K562 (cell line): ENCODE results near the gene GIMAP8. TPM values are rescaled to one million over a fixed set of nuclear protein-coding genes. Genes with fewer than 3 reads are reported as not detected.

Experiments used
- ATF1 ChIP-seq, 2 experiments: fragments of 450-650 bp in 1 of 2; IDR thresholded peaks; 2 replicates each; pipeline ENCODE4 v1.6.1; 2016; ENCODE audit warnings: missing compliant biosample characterization in 1 of 2, missing genetic modification characterization in 1 of 2
- ATF7 ChIP-seq: fragments of 450-650 bp; IDR thresholded peaks from 2 replicates; pipeline ENCODE4 v1.7.1; 2014; ENCODE audit warnings: mild to moderate bottlenecking, moderate library complexity
- EWSR1 ChIP-seq: fragments of 450-650 bp; IDR thresholded peaks from 2 replicates; pipeline ENCODE4 v1.6.1; 2018; ENCODE audit warnings: borderline replicate concordance, mild to moderate bottlenecking, low read depth, moderate library complexity; ENCODE audit not compliant: partially characterized antibody
- IFI16 ChIP-seq: fragments of 250-450 bp; sonication (Bioruptor Pico); IDR thresholded peaks from 2 replicates; pipeline ENCODE4 v2.1.2; 2022; ENCODE audit warnings: mild to moderate bottlenecking, inconsistent platforms
- MCM3 ChIP-seq: fragments of 450-650 bp; IDR thresholded peaks from 2 replicates; pipeline ENCODE4 v1.6.1; 2016
- MIER1 ChIP-seq: fragments of 450-650 bp; IDR thresholded peaks from 2 replicates; pipeline ENCODE4 v1.6.1; 2016; ENCODE audit warnings: antibody characterized with exemption, mild to moderate bottlenecking, low read depth
- NR2F6 ChIP-seq: fragments of 450-650 bp; formaldehyde crosslinking; IDR thresholded peaks from 2 replicates; pipeline ENCODE4 v1.4.0; 2020; ENCODE audit warnings: mild to moderate bottlenecking
- NUFIP1 ChIP-seq: fragments of 450-650 bp; IDR thresholded peaks from 2 replicates; pipeline ENCODE4 v1.6.1; 2018; ENCODE audit not compliant: partially characterized antibody
- PHF20 ChIP-seq: fragments of 450-650 bp; IDR thresholded peaks from 2 replicates; pipeline ENCODE4 v1.6.1; 2018; ENCODE audit not compliant: partially characterized antibody
- RBM14 ChIP-seq: fragments of 200-400 bp; formaldehyde crosslinking; IDR thresholded peaks from 2 replicates; pipeline ENCODE4 v1.6.1; 2018; ENCODE audit warnings: low read depth, mild to moderate bottlenecking, low read length, moderate library complexity, borderline replicate concordance; ENCODE audit not compliant: insufficient read depth
- RUNX1 ChIP-seq: sonication (generic); IDR thresholded peaks from 2 replicates; pipeline ENCODE4 v1.6.1; 2016; ENCODE audit warnings: antibody characterized with exemption, low read depth
- ZNF134 ChIP-seq: fragments of 250-450 bp; sonication (Bioruptor Pico); conservative IDR thresholded peaks from 2 replicates; pipeline ENCODE4 v1.4.0; 2020
- ZNF324 ChIP-seq: fragments of 250-450 bp; sonication (Bioruptor Pico); IDR thresholded peaks from 2 replicates; pipeline ENCODE4 v1.4.0; 2020; ENCODE audit warnings: mild to moderate bottlenecking
- polyA plus RNA-seq, 8 experiments: library from polyadenylated mRNA; depleted of rRNA in 4 of 8; stranded (reverse) in 5 of 8; unstranded in 3 of 8; fragments of >200 nt; fragmentation: Nextera tagmentation in 2 of 8; fragmentation: Illumina TruSeq in 1 of 8; extraction: Ambion mirVana in 2 of 8; extraction: Trizol in 1 of 8; gene quantifications; 2 replicates each; pipeline versions ENCODE4 v1.2.1 to v1.2.3, GENCODE V29; 2011 to 2014; ENCODE audit warnings: inconsistent platforms in 1 of 8, missing spikeins in 1 of 8
- total RNA-seq, 7 experiments: library from RNA; depleted of rRNA in 6 of 7; stranded (reverse); fragments of >200 nt in 6 of 7; fragmentation: Illumina TruSeq in 2 of 7; extraction: Trizol in 2 of 7; gene quantifications; 2 replicates each; pipeline versions ENCODE4 v1.2.1 to v1.2.3, GENCODE V29; 2011 to 2021; ENCODE audit warnings: low replicate concordance in 1 of 7
- TF ChIP-seq, protein P1 (sequence below): sonication (generic); formaldehyde crosslinking; IDR thresholded peaks from 2 replicates; pipeline ENCODE4 v1.8.1; 2022; ENCODE audit warnings: missing genetic modification reagents
- TF ChIP-seq, protein P2 (sequence below): fragments of 450-650 bp; formaldehyde crosslinking; conservative IDR thresholded peaks from 2 replicates; pipeline ENCODE4 v1.4.0; 2022; ENCODE audit warnings: mild to moderate bottlenecking, missing genetic modification characterization
- TF ChIP-seq, protein P3 (sequence below), 3 experiments: fragments of 200-800 bp in 1 of 3; sonication (Bioruptor generic) in 1 of 3; sonication (generic) in 1 of 3; formaldehyde crosslinking in 1 of 3; IDR thresholded peaks; 2 replicates each; pipeline versions ENCODE4 v1.6.1 to v1.8.0; 2016 to 2022; ENCODE audit warnings: mild to moderate bottlenecking in 2 of 3, missing compliant biosample characterization in 2 of 3, missing genetic modification characterization in 2 of 3, missing genetic modification reagents in 1 of 3
- TF ChIP-seq, protein P4 (sequence below): fragments of 250-450 bp; sonication (Bioruptor Pico); IDR thresholded peaks from 2 replicates; pipeline ENCODE4 v1.4.0; 2020; ENCODE audit warnings: mild to moderate bottlenecking, moderate library complexity

GIMAP8 gene
- total and polyA plus RNA-seq, 9 of the 15 experiments (the other 6 are each of a cell fraction or from before 2014, with no cell fraction given), result not detected

DNA sequence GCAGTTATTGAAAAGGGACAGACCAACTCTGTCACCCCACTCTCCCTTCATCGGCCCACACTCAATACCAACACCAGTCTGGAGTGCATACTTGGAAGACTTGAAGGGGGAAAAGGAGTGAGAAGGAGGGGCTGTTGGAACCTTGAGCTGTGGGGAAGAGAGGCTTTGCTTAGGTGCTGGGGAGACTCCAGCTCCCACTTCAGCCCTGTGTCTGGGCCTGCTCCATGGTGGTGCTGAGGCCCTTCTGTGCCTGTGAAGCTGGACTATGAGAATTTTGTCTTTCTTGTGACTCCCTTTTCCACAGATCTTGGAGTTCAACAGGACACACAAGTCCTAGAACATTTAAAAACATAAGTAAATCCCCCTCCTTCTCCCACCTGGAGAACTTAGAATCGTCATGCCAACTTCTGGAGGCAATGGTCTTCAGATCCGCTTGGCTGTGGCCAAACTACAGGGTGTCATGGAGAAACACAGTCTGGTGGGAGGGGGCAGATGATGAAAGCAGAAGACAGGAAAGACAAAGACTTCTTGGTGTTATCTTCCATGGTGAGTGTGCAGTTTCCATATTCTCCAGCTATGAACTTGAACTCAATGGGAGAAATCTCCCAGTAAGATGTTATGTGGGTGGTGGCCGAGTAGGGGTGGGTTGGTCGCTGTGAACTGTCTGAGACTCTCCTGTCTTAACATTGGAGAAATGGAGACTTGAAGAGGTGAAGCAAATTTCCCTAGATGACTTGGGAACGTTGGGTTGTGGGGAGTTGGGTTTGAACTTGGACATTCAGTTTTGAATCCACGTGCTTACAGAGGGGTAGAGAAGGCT lies 18.4 kb upstream of the GIMAP8 start (continued):
- peak; percentile 15; the same call in 1 of the 2 replicates for TF ChIP-seq ZNF134 (CRISPR knock-in tag)
- TF ChIP-seq, protein P1, sequence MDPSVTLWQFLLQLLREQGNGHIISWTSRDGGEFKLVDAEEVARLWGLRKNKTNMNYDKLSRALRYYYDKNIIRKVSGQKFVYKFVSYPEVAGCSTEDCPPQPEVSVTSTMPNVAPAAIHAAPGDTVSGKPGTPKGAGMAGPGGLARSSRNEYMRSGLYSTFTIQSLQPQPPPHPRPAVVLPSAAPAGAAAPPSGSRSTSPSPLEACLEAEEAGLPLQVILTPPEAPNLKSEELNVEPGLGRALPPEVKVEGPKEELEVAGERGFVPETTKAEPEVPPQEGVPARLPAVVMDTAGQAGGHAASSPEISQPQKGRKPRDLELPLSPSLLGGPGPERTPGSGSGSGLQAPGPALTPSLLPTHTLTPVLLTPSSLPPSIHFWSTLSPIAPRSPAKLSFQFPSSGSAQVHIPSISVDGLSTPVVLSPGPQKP (CRISPR knock-in tag), result no peak
- peak; percentile 17; the same call in 1 of the 2 replicates for TF ChIP-seq ATF7
- TF ChIP-seq MCM3, result no peak
- no peak for TF ChIP-seq NR2F6
- no peak for TF ChIP-seq RUNX1
- no peak for TF ChIP-seq NUFIP1
- TF ChIP-seq, protein P2, sequence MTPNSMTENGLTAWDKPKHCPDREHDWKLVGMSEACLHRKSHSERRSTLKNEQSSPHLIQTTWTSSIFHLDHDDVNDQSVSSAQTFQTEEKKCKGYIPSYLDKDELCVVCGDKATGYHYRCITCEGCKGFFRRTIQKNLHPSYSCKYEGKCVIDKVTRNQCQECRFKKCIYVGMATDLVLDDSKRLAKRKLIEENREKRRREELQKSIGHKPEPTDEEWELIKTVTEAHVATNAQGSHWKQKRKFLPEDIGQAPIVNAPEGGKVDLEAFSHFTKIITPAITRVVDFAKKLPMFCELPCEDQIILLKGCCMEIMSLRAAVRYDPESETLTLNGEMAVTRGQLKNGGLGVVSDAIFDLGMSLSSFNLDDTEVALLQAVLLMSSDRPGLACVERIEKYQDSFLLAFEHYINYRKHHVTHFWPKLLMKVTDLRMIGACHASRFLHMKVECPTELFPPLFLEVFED (CRISPR knock-in tag), result no peak; the same call in 1 of the 2 replicates
- TF ChIP-seq RBM14, result no peak
- TF ChIP-seq PHF20, result no peak
- TF ChIP-seq, protein P3, sequence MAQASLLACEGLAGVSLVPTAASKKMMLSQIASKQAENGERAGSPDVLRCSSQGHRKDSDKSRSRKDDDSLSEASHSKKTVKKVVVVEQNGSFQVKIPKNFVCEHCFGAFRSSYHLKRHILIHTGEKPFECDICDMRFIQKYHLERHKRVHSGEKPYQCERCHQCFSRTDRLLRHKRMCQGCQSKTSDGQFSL (CRISPR knock-in tag; IDR thresholded peaks at IDR 0.05), result no peak
- TF ChIP-seq, protein P3 (tag; IDR thresholded peaks at IDR 0.05), result 0 out of 4 replicates have a peak, but pooled peaks of 1 of the 2 experiments have one; percentile 71
- TF ChIP-seq, protein P4, sequence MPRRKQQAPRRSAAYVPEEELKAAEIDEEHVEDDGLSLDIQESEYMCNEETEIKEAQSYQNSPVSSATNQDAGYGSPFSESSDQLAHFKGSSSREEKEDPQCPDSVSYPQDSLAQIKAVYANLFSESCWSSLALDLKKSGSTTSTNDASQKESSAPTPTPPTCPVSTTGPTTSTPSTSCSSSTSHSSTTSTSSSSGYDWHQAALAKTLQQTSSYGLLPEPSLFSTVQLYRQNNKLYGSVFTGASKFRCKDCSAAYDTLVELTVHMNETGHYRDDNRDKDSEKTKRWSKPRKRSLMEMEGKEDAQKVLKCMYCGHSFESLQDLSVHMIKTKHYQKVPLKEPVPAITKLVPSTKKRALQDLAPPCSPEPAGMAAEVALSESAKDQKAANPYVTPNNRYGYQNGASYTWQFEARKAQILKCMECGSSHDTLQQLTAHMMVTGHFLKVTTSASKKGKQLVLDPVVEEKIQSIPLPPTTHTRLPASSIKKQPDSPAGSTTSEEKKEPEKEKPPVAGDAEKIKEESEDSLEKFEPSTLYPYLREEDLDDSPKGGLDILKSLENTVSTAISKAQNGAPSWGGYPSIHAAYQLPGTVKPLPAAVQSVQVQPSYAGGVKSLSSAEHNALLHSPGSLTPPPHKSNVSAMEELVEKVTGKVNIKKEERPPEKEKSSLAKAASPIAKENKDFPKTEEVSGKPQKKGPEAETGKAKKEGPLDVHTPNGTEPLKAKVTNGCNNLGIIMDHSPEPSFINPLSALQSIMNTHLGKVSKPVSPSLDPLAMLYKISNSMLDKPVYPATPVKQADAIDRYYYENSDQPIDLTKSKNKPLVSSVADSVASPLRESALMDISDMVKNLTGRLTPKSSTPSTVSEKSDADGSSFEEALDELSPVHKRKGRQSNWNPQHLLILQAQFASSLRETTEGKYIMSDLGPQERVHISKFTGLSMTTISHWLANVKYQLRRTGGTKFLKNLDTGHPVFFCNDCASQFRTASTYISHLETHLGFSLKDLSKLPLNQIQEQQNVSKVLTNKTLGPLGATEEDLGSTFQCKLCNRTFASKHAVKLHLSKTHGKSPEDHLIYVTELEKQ (CRISPR knock-in tag), result no peak
- TF ChIP-seq MIER1, result no peak
- TF ChIP-seq ATF1 (CRISPR knock-in tag; IDR thresholded peaks at IDR 0.05), result no peak
- TF ChIP-seq ATF1 (tag; IDR thresholded peaks at IDR 0.05), result peak; percentile 77
- TF ChIP-seq ZNF324 (CRISPR knock-in tag), result no peak; the same call in 1 of the 2 replicates
- no peak for TF ChIP-seq EWSR1
- TF ChIP-seq IFI16 (CRISPR knock-in tag), result no peak
